GM19452 (cell line): ENCODE measurements around the gene MCM10.

Experiments
- ATAC-seq: cut with Tn5 transposase; IDR thresholded peaks from one replicate; pipeline ENCODE4 v1.9.1; 2021; ENCODE audit not compliant: unreplicated experiment

MCM10 gene

GRCh38 chr10:13256627-13257026 is 95.3 kb downstream of the MCM10 start:
- no peak for ATAC-seq

- ATAC-seq: no peak
These were observed 96.3 kb downstream of the MCM10 start for GRCh38 chr10:13257621-13258140.
